Common myeloid progenitor, CD34-positive (primary cell): Measurements from ENCODE around the gene MRGPRD.

Source experiments
- CTCF ChIA-PET: fragments of 350-600 bp; sonication (Branson Sonifier 250); formaldehyde crosslinking; loops from one replicate; lab custom pipeline; 2021; ENCODE audit warnings: antibody characterized with exemption; lab: Charles Lee
- POLR2A ChIA-PET: fragments of 350-600 bp; sonication (Branson Sonifier 250); formaldehyde crosslinking; loops from one replicate; lab custom pipeline; 2021; ENCODE audit warnings: antibody characterized with exemption; lab: Charles Lee
- DNase-seq, 3 donors: peaks; one replicate each; pipeline versions ENCODE4 v3.0.0 to v3.0.0-alpha.2; 2013
- H3K27ac ChIP-seq, 2 experiments: 1 replicate in 1 of 2; 2 replicates in 1 of 2; pipeline ENCODE4 v1.7.0; 2013; ENCODE audit warnings: inconsistent platforms in 2 of 2, low read length in 2 of 2, mild to moderate bottlenecking in 2 of 2, low read depth in 1 of 2, moderate library complexity in 1 of 2; ENCODE audit not compliant: severe bottlenecking in 2 of 2, insufficient read depth in 1 of 2, poor library complexity in 1 of 2
- H3K27me3 ChIP-seq, 5 experiments: replicated peaks in 2 of 5; 1 replicate in 3 of 5; 2 replicates in 2 of 5; pipeline versions ENCODE4 v1.6.1 to v1.7.0; 2013; ENCODE audit warnings: low read length in 4 of 5, mild to moderate bottlenecking in 2 of 5, moderate library complexity in 2 of 5, inconsistent platforms in 1 of 5; ENCODE audit not compliant: insufficient read depth in 5 of 5, control insufficient read depth in 4 of 5
- H3K36me3 ChIP-seq, 4 experiments: 1 replicate in 2 of 4; 2 replicates in 2 of 4; pipeline versions ENCODE4 v1.6.1 to v1.7.0; 2013; ENCODE audit warnings: low read length in 3 of 4, control low read depth in 1 of 4, mild to moderate bottlenecking in 1 of 4; ENCODE audit not compliant: control insufficient read depth in 4 of 4, insufficient read depth in 4 of 4
- H3K4me1 ChIP-seq, 4 experiments: 1 replicate in 3 of 4; 2 replicates in 1 of 4; pipeline versions ENCODE4 v1.6.1 to v1.7.1; 2013; ENCODE audit warnings: low read length in 3 of 4, mild to moderate bottlenecking in 3 of 4, control low read depth in 1 of 4, inconsistent platforms in 1 of 4, moderate library complexity in 1 of 4; ENCODE audit not compliant: control insufficient read depth in 4 of 4, insufficient read depth in 4 of 4; ENCODE audit errors: control extremely low read depth in 1 of 4
- H3K4me3 ChIP-seq, 7 experiments: 1 replicate in 4 of 7; 2 replicates in 3 of 7; pipeline versions ENCODE4 v1.5.1 to v1.7.0; 2013; ENCODE audit warnings: mild to moderate bottlenecking in 7 of 7, low read length in 6 of 7, moderate library complexity in 6 of 7, inconsistent platforms in 2 of 7, low read depth in 2 of 7, control low read depth in 1 of 7; ENCODE audit not compliant: insufficient read depth in 4 of 7, control insufficient read depth in 1 of 7; ENCODE audit errors: extremely low read depth in 1 of 7
- H3K9me3 ChIP-seq, 5 experiments: 1 replicate in 4 of 5; 2 replicates in 1 of 5; pipeline versions ENCODE4 v1.6.1 to v1.7.1; 2013; ENCODE audit warnings: low read length in 4 of 5, mild to moderate bottlenecking in 2 of 5, inconsistent platforms in 1 of 5, low read depth in 1 of 5, moderate library complexity in 1 of 5; ENCODE audit not compliant: control insufficient read depth in 4 of 5, insufficient read depth in 2 of 5; ENCODE audit errors: control extremely low read depth in 1 of 5
- WGBS: methylation state at CpG from one replicate; pipeline ENCODE4 v1.1.5; 2013; ENCODE audit not compliant: insufficient coverage; 5-methylcytosine and 5-hydroxymethylcytosine counted together

Gene MRGPRD

GRCh38 chr11:68993546-68993945, 12.8 kb upstream of the MRGPRD start:
- Histone ChIP-seq H3K27ac (no peak overlapping the region), H3K27me3 (peaks cover 0 to 39% (median 5%) of the 10 kb centered on the region in 5 experiments), H3K4me3 (no peak overlapping the region), H3K4me1 (no peaks in the 10 kb centered on the region), H3K36me3 (no peaks in the 10 kb centered on the region), H3K9me3 (no peaks in the 10 kb centered on the region)
- DNase-seq: no peak
- CTCF ChIA-PET: no interaction called here
- POLR2A ChIA-PET: no interaction called here
- WGBS: 92% methylated on average over 5 of the region's 7 CpGs

GRCh38 chr11:68992743-68993255, 12.0 kb upstream of the MRGPRD start:
- 81% methylated on average over 12 of the region's 14 CpGs for WGBS
- ChIA-PET CTCF (no interaction called here), POLR2A (no interaction called here)
- Histone ChIP-seq H3K4me1 (no peaks in the 10 kb centered on the region), H3K4me3 (no peak overlapping the region), H3K9me3 (no peaks in the 10 kb centered on the region), H3K36me3 (no peaks in the 10 kb centered on the region), H3K27me3 (peaks cover 0 to 39% (median 5%) of the 10 kb centered on the region in 5 experiments), H3K27ac (no peak overlapping the region)
- no peak for DNase-seq

GRCh38 chr11:68990995-68991780, 10.4 kb upstream of the MRGPRD start:
- CTCF ChIA-PET: no interaction called here

GRCh38 chr11:68989936-68990606, 9.3 kb upstream of the MRGPRD start:
- ChIA-PET POLR2A (no interaction called here), CTCF (interaction anchor here (1.5 kb wide), 1 partner anchor 13 kb away, joined by 3 read pairs; no protein-coding TSS in a partner anchor)
- Histone ChIP-seq H3K4me3 (no peak overlapping the region), H3K4me1 (no peaks in the 10 kb centered on the region), H3K9me3 (peaks cover 0 to 11% (median 4%) of the 10 kb centered on the region in 5 experiments), H3K27ac (no peak overlapping the region), H3K27me3 (peaks cover 0 to 39% (median 5%) of the 10 kb centered on the region in 5 experiments), H3K36me3 (no peaks in the 10 kb centered on the region)
- DNase-seq: no peak
- 84% methylated on average over 2 of the region's 8 CpGs for WGBS

More at GRCh38 chr11:68990995-68991780, 10.4 kb upstream of the MRGPRD start:
- no peaks in the 10 kb centered on the region for H3K36me3 ChIP-seq
- H3K4me3 ChIP-seq: no peak overlapping the region
- DNase-seq: no peak
- 89% methylated on average over 7 of the region's 16 CpGs for WGBS
- H3K27me3 ChIP-seq: peaks cover 0 to 39% (median 5%) of the 10 kb centered on the region in 5 experiments
- H3K4me1 ChIP-seq: no peaks in the 10 kb centered on the region
- H3K9me3 ChIP-seq: peaks cover 0 to 7% (median 4%) of the 10 kb centered on the region in 5 experiments
- H3K27ac ChIP-seq: no peak overlapping the region
- POLR2A ChIA-PET: no interaction called here

GRCh38 chr11:68988491-68988890, 7.7 kb upstream of the MRGPRD start:
- no peaks in the 10 kb centered on the region for H3K4me1 ChIP-seq
- DNase-seq: no peak
- peaks cover 0 to 11% (median 4%) of the 10 kb centered on the region in 5 experiments for H3K9me3 ChIP-seq
- H3K27ac ChIP-seq: no peak overlapping the region
- H3K4me3 ChIP-seq: no peak overlapping the region
- peaks cover 0 to 26% (median 5%) of the 10 kb centered on the region in 5 experiments for H3K27me3 ChIP-seq
- POLR2A ChIA-PET: no interaction called here
- CTCF ChIA-PET: no interaction called here
- no peaks in the 10 kb centered on the region for H3K36me3 ChIP-seq

- no peaks in the 10 kb centered on the region for H3K4me1 ChIP-seq
- no peaks in the 10 kb centered on the region for H3K36me3 ChIP-seq
- ChIA-PET CTCF (no interaction called here), POLR2A (no interaction called here)
- H3K4me3 ChIP-seq: no peak overlapping the region
- H3K9me3 ChIP-seq: peaks cover 0 to 11% (median 6%) of the 10 kb centered on the region in 5 experiments
- DNase-seq: no peak
- no peak overlapping the region for H3K27ac ChIP-seq
- H3K27me3 ChIP-seq: peaks cover 0 to 16% (median 4%) of the 10 kb centered on the region in 5 experiments
Measured at GRCh38 chr11:68987211-68987610, 6.4 kb upstream of the MRGPRD start.

GRCh38 chr11:68983801-68984200, 3.0 kb upstream of the MRGPRD start:
- ChIA-PET CTCF (no interaction called here), POLR2A (no interaction called here)
- Histone ChIP-seq H3K27ac (no peak overlapping the region), H3K36me3 (no peaks in the 10 kb centered on the region), H3K4me3 (no peak overlapping the region), H3K4me1 (peaks cover 0 to 5% (median 4%) of the 10 kb centered on the region in 4 experiments), H3K27me3 (peaks cover 0 to 13% (median 2%) of the 10 kb centered on the region in 5 experiments), H3K9me3 (peaks cover 0 to 15% (median 9%) of the 10 kb centered on the region in 5 experiments)
- DNase-seq: no peak
- 89% methylated on average over 3 of the region's 6 CpGs for WGBS
